ENCODE results near the gene DMAP1. TPM values are rescaled to one million over a fixed set of nuclear protein-coding genes. Genes with fewer than 3 reads are reported as not detected.

The DMAP1 gene
- total RNA-seq, 1 donor from 2014 or later = 33.1 TPM

DNA sequence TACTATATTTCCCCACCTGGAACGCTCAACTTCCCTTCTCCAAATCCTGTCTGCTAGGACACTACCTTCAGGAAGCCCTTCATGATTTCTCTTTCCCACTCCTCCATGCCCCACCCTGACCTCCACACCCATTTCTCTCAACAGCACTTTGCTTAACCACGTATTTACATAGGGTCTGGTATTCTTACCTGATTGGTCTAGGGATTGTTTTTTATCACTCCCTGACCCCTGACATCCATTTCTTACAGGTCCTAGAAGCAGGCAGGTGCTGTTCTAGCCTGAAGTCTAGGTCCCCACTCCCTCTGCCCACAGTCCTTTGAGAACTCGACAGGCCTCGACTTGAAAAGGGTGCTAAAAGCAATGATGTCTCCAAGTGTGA, 47.5 kb downstream of the DMAP1 start:
- Mint-ChIP-seq H3K36me3 (ENCODE audit: low read depth) (peaks cover 3% of the 10 kb centered on the region), H3K4me3 (ENCODE audit: unreplicated experiment) (no peak overlapping the region), H3K27me3 (ENCODE audit: low read depth) (no peaks in the 10 kb centered on the region), H3K27ac (ENCODE audit: unreplicated experiment) (no peak overlapping the region), H3K4me1 (ENCODE audit: low read depth) (no peaks in the 10 kb centered on the region), H3K9me3 (ENCODE audit: low read depth) (no peaks in the 10 kb centered on the region)
- TF ChIP-seq, protein P1, sequence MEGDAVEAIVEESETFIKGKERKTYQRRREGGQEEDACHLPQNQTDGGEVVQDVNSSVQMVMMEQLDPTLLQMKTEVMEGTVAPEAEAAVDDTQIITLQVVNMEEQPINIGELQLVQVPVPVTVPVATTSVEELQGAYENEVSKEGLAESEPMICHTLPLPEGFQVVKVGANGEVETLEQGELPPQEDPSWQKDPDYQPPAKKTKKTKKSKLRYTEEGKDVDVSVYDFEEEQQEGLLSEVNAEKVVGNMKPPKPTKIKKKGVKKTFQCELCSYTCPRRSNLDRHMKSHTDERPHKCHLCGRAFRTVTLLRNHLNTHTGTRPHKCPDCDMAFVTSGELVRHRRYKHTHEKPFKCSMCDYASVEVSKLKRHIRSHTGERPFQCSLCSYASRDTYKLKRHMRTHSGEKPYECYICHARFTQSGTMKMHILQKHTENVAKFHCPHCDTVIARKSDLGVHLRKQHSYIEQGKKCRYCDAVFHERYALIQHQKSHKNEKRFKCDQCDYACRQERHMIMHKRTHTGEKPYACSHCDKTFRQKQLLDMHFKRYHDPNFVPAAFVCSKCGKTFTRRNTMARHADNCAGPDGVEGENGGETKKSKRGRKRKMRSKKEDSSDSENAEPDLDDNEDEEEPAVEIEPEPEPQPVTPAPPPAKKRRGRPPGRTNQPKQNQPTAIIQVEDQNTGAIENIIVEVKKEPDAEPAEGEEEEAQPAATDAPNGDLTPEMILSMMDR (IDR thresholded peaks at IDR 0.05) = no peak
- no peak for DNase-seq (ENCODE audit: low spot score)

DNA sequence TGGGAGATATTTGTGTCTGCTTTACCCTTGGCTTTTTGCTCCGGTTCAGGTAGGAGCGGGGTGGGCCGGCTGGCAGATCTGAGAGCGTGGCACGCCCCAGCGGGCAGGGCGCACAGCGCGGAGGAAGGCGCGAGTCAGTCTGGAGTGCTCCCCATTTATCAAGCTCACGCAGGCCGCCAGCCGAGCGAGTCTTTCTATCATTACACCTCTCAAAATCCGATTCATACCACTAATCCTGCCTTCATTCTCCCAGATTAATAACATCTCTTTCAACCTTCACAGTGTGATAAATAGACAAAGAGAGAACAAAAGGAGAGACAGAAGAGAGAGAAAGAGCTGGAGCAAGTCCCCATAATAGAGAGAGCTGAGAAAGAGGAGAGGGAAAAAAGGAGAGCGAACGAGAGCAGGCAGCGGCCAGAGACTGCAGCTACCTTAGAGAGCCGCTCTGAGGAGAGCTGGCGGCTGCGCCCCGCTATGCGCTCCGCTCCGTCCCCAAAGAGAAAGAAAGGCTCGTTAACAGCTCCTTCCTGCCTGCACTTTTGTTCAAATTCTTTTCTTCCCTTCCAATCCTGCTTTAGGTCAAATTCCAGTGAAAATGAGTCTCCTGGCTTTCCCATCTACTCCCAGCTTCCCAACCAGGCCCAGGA, 48.0 kb downstream of the DMAP1 start:
- H3K36me3 Mint-ChIP-seq (ENCODE audit: low read depth) = peaks cover 3% of the 10 kb centered on the region
- no peak overlapping the region for H3K4me3 Mint-ChIP-seq (ENCODE audit: unreplicated experiment)
- no peak for DNase-seq (ENCODE audit: low spot score)
- TF ChIP-seq, protein P1 (IDR thresholded peaks at IDR 0.05) = no peak
- no peaks in the 10 kb centered on the region for H3K9me3 Mint-ChIP-seq (ENCODE audit: low read depth)
- H3K27ac Mint-ChIP-seq (ENCODE audit: unreplicated experiment) = no peak overlapping the region
- no peaks in the 10 kb centered on the region for H3K4me1 Mint-ChIP-seq (ENCODE audit: low read depth)
- no peaks in the 10 kb centered on the region for H3K27me3 Mint-ChIP-seq (ENCODE audit: low read depth)

DNA sequence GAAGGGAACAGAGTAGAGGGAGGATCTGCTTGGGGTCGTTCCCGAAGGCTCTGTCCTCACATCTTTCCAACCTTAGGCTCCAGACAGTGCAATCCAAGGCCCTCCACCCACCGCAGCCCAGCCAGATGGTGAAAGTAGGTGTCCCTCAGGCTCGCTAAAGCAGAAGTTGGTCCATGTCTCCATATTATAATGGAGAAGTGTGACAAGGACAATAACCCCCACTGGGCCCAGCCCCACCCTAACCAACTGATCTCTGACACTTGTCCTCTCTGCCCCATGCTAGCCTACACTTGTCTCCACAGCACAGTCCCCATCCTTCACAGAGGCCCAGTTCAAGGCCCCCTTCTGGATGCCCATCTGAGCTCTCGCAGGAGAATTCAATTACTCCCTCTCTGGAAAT, 48.7 kb downstream of the DMAP1 start:
- H3K4me1 Mint-ChIP-seq (ENCODE audit: low read depth) = no peaks in the 10 kb centered on the region
- no peak overlapping the region for H3K27ac Mint-ChIP-seq (ENCODE audit: unreplicated experiment)
- H3K27me3 Mint-ChIP-seq (ENCODE audit: low read depth) = no peaks in the 10 kb centered on the region
- peaks cover 3% of the 10 kb centered on the region for H3K36me3 Mint-ChIP-seq (ENCODE audit: low read depth)
- H3K4me3 Mint-ChIP-seq (ENCODE audit: unreplicated experiment) = no peak overlapping the region
- TF ChIP-seq, protein P1 (IDR thresholded peaks at IDR 0.05) = no peak
- no peak for DNase-seq (ENCODE audit: low spot score)
- no peaks in the 10 kb centered on the region for H3K9me3 Mint-ChIP-seq (ENCODE audit: low read depth)

DNA sequence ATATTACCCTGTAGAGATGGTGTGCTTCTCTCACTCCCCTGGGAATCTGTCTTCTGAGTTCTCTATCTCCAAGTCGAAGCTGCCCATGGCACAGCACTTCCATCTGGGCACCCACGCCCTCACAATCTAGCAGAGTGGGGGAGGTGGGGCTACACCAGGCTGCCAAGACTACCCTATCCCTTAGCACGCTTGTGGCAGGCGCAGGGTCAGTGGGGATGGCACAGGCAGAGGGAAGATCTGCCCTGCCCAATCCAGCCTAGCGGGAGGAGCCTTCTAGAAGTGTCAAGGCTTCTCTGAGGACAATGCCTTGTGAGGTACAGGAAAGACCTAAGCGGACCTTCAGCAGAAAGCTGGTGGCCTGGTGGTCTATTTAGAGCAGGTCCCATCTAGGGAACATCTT, 49.1 kb downstream of the DMAP1 start:
- TF ChIP-seq, protein P1 (IDR thresholded peaks at IDR 0.05) = no peak
- DNase-seq (ENCODE audit: low spot score) = no peak
- no peaks in the 10 kb centered on the region for H3K27me3 Mint-ChIP-seq (ENCODE audit: low read depth)
- H3K4me3 Mint-ChIP-seq (ENCODE audit: unreplicated experiment) = no peak overlapping the region
- H3K4me1 Mint-ChIP-seq (ENCODE audit: low read depth) = no peaks in the 10 kb centered on the region
- no peak overlapping the region for H3K27ac Mint-ChIP-seq (ENCODE audit: unreplicated experiment)
- H3K9me3 Mint-ChIP-seq (ENCODE audit: low read depth) = no peaks in the 10 kb centered on the region
- H3K36me3 Mint-ChIP-seq (ENCODE audit: low read depth) = peaks cover 3% of the 10 kb centered on the region

DNA sequence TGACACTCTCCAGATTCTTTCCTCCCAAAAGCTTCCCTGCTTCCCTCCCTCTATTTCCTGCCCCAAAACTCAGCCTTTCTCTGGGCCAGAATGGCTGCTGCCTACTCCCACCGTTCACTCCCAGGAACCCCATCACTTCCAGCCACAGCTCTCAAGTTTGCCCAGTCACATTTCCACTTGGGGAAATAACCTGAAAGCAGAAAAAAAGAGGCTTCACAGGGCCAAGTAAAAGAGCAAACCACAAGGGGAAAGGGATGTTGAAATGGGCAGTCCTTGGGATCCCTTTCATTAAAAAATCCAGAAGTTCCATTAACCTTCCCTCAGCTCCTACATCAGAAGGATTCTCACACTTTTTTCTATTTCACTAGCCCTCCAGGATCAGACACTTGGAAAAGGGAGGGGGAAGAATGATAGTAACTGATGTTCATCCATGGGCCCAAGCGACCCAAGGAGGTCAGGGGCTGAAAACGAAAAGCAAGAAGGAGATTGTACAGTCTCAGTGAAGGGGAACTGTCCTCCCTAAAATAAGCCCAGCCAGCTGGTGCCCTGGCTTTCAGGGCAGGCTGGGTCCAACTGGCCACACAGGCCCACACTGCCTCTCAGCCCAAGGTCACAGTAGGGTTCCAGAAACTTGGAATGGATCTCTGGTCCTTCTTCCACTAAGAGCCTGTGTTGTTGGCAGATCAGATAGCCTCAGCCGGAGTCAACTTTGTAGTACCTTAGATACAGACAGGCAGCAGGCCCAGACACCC, 49.7 kb downstream of the DMAP1 start:
- no peak overlapping the region for H3K4me3 Mint-ChIP-seq (ENCODE audit: unreplicated experiment)
- H3K36me3 Mint-ChIP-seq (ENCODE audit: low read depth) = peaks cover 3% of the 10 kb centered on the region
- no peaks in the 10 kb centered on the region for H3K4me1 Mint-ChIP-seq (ENCODE audit: low read depth)
- TF ChIP-seq, protein P1 (IDR thresholded peaks at IDR 0.05) = no peak
- H3K9me3 Mint-ChIP-seq (ENCODE audit: low read depth) = no peaks in the 10 kb centered on the region
- DNase-seq (ENCODE audit: low spot score) = no peak
- H3K27me3 Mint-ChIP-seq (ENCODE audit: low read depth) = no peaks in the 10 kb centered on the region
- H3K27ac Mint-ChIP-seq (ENCODE audit: unreplicated experiment) = no peak overlapping the region
